Calu3 (cell line): ENCODE results near the gene RPL26. TPM values are rescaled to one million over a fixed set of nuclear protein-coding genes. Genes with fewer than 3 reads are reported as not detected.

Experiments used
- BruUV-seq: library from RNA; stranded (reverse); fragments of 400-500 nt; replicated peaks from 2 replicates; lab custom pipeline; 2021; lab: Mats Ljungman, UMichigan
- CTCF ChIA-PET: fragments of 300-600 bp; sonication (Branson Sonifier 250); formaldehyde crosslinking; loops from one replicate; lab custom pipeline; 2022; ENCODE audit warnings: antibody characterized with exemption; lab: Charles Lee
- DNase-seq: peaks from one replicate; pipeline ENCODE4 v3.0.0; 2022
- H3K27ac Mint-ChIP-seq: one replicate; pipeline ENCODE4 v1.8.0; 2022; ENCODE audit warnings: mixed read lengths; ENCODE audit not compliant: unreplicated experiment
- H3K27me3 Mint-ChIP-seq: one replicate; pipeline ENCODE4 v1.8.0; 2022; ENCODE audit warnings: mixed read lengths; ENCODE audit not compliant: unreplicated experiment
- H3K36me3 Mint-ChIP-seq: one replicate; pipeline ENCODE4 v1.8.0; 2022; ENCODE audit warnings: mild to moderate bottlenecking, moderate library complexity, mixed read lengths; ENCODE audit not compliant: insufficient read depth, unreplicated experiment
- H3K4me1 Mint-ChIP-seq: one replicate; pipeline ENCODE4 v1.8.0; 2022; ENCODE audit warnings: mild to moderate bottlenecking, low read depth, mixed read lengths; ENCODE audit not compliant: unreplicated experiment
- H3K4me3 Mint-ChIP-seq: one replicate; pipeline ENCODE4 v1.8.0; 2022; ENCODE audit warnings: mild to moderate bottlenecking, low read depth, moderate library complexity, mixed read lengths; ENCODE audit not compliant: unreplicated experiment
- H3K9me3 Mint-ChIP-seq: one replicate; pipeline ENCODE4 v1.8.0; 2022; ENCODE audit warnings: low read depth, mixed read lengths; ENCODE audit not compliant: unreplicated experiment
- intact Hi-C: fragments of 100-400 bp; cut with micrococcal nuclease; formaldehyde crosslinking; loops from one replicate; pipeline ENCODE4 v1.10.0; 2022; ENCODE audit not compliant: unreplicated experiment
- total RNA-seq: library from RNA; stranded (reverse); gene quantifications from 2 replicates; pipeline ENCODE4 v1.2.3, GENCODE V29; 2022
- TF ChIP-seq, protein P1 (sequence below): fragments of 200-600 bp; IDR thresholded peaks from one replicate; pipeline ENCODE4 v1.8.0; 2022; ENCODE audit warnings: antibody characterized with exemption; ENCODE audit not compliant: unreplicated experiment

Gene RPL26
- total RNA-seq, 1 experiment from 2014 or later: 842 TPM

DNA sequence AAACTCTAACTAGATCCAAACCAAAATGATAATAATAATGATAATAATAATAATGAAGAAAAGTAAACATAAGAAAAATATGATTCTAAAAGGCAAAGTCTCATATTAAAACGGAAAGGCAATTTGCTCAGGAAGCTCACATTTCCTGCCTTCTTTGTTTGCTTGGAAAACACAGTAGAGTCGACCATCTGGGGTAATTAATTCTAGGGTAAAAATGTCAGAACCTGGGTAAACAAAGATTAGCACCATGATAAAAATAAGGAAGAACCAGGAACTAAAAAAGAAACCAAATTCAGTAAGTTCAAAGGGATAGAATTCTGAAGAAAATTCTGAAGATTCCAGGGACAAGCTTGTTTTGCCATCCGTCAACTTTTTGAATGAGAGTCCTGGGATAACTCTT, 22.7 kb downstream of the RPL26 start:
- Mint-ChIP-seq H3K4me3 (no peak overlapping the region), H3K9me3 (no peaks in the 10 kb centered on the region), H3K27ac (no peak overlapping the region), H3K36me3 (no peaks in the 10 kb centered on the region), H3K4me1 (no peaks in the 10 kb centered on the region), H3K27me3 (peaks cover 13% of the 10 kb centered on the region)
- no TSS peak for BruUV-seq
- no peak for DNase-seq
- CTCF ChIA-PET: interaction anchor here (0.6 kb wide), 1 partner anchor 23 kb away, joined by 4 read pairs; no protein-coding TSS in a partner anchor
- intact Hi-C loops: no loop called here
- TF ChIP-seq, protein P1, sequence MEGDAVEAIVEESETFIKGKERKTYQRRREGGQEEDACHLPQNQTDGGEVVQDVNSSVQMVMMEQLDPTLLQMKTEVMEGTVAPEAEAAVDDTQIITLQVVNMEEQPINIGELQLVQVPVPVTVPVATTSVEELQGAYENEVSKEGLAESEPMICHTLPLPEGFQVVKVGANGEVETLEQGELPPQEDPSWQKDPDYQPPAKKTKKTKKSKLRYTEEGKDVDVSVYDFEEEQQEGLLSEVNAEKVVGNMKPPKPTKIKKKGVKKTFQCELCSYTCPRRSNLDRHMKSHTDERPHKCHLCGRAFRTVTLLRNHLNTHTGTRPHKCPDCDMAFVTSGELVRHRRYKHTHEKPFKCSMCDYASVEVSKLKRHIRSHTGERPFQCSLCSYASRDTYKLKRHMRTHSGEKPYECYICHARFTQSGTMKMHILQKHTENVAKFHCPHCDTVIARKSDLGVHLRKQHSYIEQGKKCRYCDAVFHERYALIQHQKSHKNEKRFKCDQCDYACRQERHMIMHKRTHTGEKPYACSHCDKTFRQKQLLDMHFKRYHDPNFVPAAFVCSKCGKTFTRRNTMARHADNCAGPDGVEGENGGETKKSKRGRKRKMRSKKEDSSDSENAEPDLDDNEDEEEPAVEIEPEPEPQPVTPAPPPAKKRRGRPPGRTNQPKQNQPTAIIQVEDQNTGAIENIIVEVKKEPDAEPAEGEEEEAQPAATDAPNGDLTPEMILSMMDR: no peak

DNA sequence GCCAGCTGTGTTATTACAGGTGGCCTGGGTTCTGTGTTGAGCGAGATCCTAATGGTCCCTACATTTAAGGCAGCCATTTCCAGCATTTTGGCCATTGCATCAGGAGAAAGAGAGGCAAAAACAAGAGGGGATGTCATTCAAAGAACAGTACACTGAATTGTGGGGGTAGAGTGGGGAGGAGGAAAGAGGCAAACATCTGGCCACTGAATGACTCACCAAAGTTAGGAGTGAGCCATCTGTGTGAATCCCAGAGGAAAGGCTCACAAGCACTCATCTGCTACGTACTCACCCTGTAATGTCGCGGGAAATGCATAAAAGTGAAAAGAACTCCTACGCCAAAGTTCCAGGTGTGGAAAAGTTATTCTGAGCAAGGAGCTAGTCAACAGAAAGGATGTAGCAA, 23.2 kb downstream of the RPL26 start:
- CTCF ChIA-PET: interaction anchor here (0.6 kb wide), 1 partner anchor 23 kb away, joined by 4 read pairs; no protein-coding TSS in a partner anchor
- no peaks in the 10 kb centered on the region for H3K36me3 Mint-ChIP-seq
- no peak overlapping the region for H3K27ac Mint-ChIP-seq
- H3K9me3 Mint-ChIP-seq: no peaks in the 10 kb centered on the region
- no peak overlapping the region for H3K4me3 Mint-ChIP-seq
- no TSS peak for BruUV-seq
- no peak for DNase-seq
- H3K27me3 Mint-ChIP-seq: peaks cover 13% of the 10 kb centered on the region
- no peaks in the 10 kb centered on the region for H3K4me1 Mint-ChIP-seq
- intact Hi-C loops: no loop called here
- TF ChIP-seq, protein P1: no peak

DNA sequence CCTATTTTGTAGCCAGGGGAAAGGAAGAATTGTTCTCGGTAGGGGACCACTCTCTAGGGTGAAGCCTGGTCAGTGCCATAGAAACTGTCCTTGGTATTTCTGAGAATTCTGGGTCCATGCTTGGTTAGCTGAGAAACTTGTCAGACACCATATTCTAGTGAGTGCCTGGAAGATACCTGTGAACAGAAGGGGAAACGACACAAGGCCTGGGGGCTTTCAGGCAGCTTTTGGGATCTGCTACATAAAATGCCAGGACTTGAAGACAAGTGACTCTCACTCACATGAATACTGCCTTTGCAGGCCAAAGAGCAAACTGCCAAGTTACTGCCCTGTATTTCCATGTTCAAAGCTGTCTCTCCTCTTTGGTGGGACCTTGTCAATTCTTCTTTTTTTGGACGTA, 25.1 kb downstream of the RPL26 start:
- BruUV-seq: no TSS peak
- no peak overlapping the region for H3K27ac Mint-ChIP-seq
- no peaks in the 10 kb centered on the region for H3K36me3 Mint-ChIP-seq
- TF ChIP-seq, protein P1: no peak
- H3K9me3 Mint-ChIP-seq: no peaks in the 10 kb centered on the region
- peaks cover 25% of the 10 kb centered on the region for H3K27me3 Mint-ChIP-seq
- H3K4me3 Mint-ChIP-seq: no peak overlapping the region
- CTCF ChIA-PET: no interaction called here
- intact Hi-C loops: no loop called here
- DNase-seq: no peak
- no peaks in the 10 kb centered on the region for H3K4me1 Mint-ChIP-seq

DNA sequence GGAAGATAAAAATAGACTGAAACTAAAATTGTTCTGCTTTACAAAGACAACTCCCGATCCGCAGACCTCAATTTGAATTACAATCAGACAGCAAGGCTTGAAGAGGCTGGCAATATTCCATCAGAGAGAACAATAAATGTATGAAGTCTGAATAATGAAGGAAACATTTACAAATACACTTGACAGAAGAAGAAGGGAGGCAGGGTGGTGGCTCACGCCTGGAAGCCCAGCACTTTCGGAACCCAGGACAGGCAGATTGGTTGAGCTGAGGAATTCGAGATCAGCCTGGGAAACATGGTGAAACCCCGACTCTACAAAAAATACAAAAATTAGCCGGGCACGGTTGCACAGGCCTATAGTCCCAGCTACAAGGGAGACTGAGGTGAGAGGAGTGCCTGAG, 28.8 kb downstream of the RPL26 start:
- intact Hi-C loops: no loop called here
- H3K27ac Mint-ChIP-seq: no peak overlapping the region
- H3K36me3 Mint-ChIP-seq: no peaks in the 10 kb centered on the region
- BruUV-seq: no TSS peak
- H3K9me3 Mint-ChIP-seq: no peaks in the 10 kb centered on the region
- TF ChIP-seq, protein P1: no peak
- no peaks in the 10 kb centered on the region for H3K4me1 Mint-ChIP-seq
- CTCF ChIA-PET: no interaction called here
- H3K4me3 Mint-ChIP-seq: no peak overlapping the region
- peaks cover 24% of the 10 kb centered on the region for H3K27me3 Mint-ChIP-seq
- no peak for DNase-seq
